ENCODE measurements around the gene MSRB1.
"Not testable (repeated sequence)": the region's sequence is repeated elsewhere in the genome, so short reads cannot be mapped to it uniquely, and the experiment has no call there.

Gene MSRB1

GRCh38 chr16:1941162-1942046 is 1.6 kb downstream of the MSRB1 start:
- no peak for TF ChIP-seq CTCF (IDR thresholded peaks at IDR 0.05; ENCODE audit: low read depth, low read length)
- peak in 1 of 2 donors; percentile 39 for DNase-seq (ENCODE audit: low read depth in 2 of 2)
- peak overlapping the region; percentile 5 to 86 for H3K4me3 ChIP-seq (replicated peaks in 1 of 2; ENCODE audit: low read depth in 2 of 2, low read length in 2 of 2)

GRCh38 chr16:1940273-1941161 is 2.5 kb downstream of the MSRB1 start:
- no peak for DNase-seq (ENCODE audit: low read depth in 2 of 2)

GRCh38 chr16:1939833-1940232 is 3.2 kb downstream of the MSRB1 start:
- not testable (repeated sequence) for H3K4me3 ChIP-seq (replicated peaks in 1 of 2; ENCODE audit: low read depth in 2 of 2, low read length in 2 of 2); DNase-seq (ENCODE audit: low read depth in 2 of 2)

More at GRCh38 chr16:1940273-1941161, 2.5 kb downstream of the MSRB1 start:
- TF ChIP-seq CTCF (IDR thresholded peaks at IDR 0.05; ENCODE audit: low read depth, low read length): no peak
- H3K4me3 ChIP-seq (replicated peaks in 1 of 2; ENCODE audit: low read depth in 2 of 2, low read length in 2 of 2): no peak overlapping the region

GRCh38 chr16:1938910-1939309 is 4.1 kb downstream of the MSRB1 start:
- no peak for DNase-seq (ENCODE audit: low read depth in 2 of 2)
- no peak overlapping the region for H3K4me3 ChIP-seq (replicated peaks in 1 of 2; ENCODE audit: low read depth in 2 of 2, low read length in 2 of 2)
- TF ChIP-seq CTCF (IDR thresholded peaks at IDR 0.05; ENCODE audit: low read depth, low read length): no peak

- no peak overlapping the region for H3K4me3 ChIP-seq (replicated peaks in 1 of 2; ENCODE audit: low read depth in 2 of 2, low read length in 2 of 2)
- no peak for TF ChIP-seq CTCF (IDR thresholded peaks at IDR 0.05; ENCODE audit: low read depth, low read length)
- DNase-seq (ENCODE audit: low read depth in 2 of 2): no peak
These were observed 4.7 kb downstream of the MSRB1 start for GRCh38 chr16:1938316-1938715.

GRCh38 chr16:1936945-1937479 is 6.0 kb downstream of the MSRB1 start:
- TF ChIP-seq CTCF (IDR thresholded peaks at IDR 0.05; ENCODE audit: low read depth, low read length): no peak
- no peak overlapping the region for H3K4me3 ChIP-seq (replicated peaks in 1 of 2; ENCODE audit: low read depth in 2 of 2, low read length in 2 of 2)
- DNase-seq (ENCODE audit: low read depth in 2 of 2): no peak
